Endothelial cell of umbilical vein (primary cell): ENCODE results near the gene SGTA. TPM values are rescaled to one million over a fixed set of nuclear protein-coding genes. Genes with fewer than 3 reads are reported as not detected.

Experiments used
- BruUV-seq: library from RNA; stranded (reverse); fragments of 400-500 nt; replicated peaks from 2 replicates; lab custom pipeline; 2021; lab: Mats Ljungman, UMichigan
- CTCF ChIA-PET: fragments of 300-600, 350-600 bp; sonication (Branson Sonifier 250); formaldehyde crosslinking; loops from one replicate; lab custom pipeline; 2021; ENCODE audit warnings: antibody characterized with exemption, inconsistent platforms; lab: Charles Lee
- POLR2A ChIA-PET: fragments of 300-600, 350-600 bp; sonication (Branson Sonifier 250); formaldehyde crosslinking; loops from one replicate; lab custom pipeline; 2021; ENCODE audit warnings: antibody characterized with exemption, inconsistent platforms; lab: Charles Lee
- DNase-seq: peaks from one replicate; pipeline ENCODE4 v3.0.0-alpha.2; 2011; ENCODE audit warnings: low read depth, low spot score
- FAIRE-seq: peaks from 2 replicates; lab custom pipeline; 2011; peaks lifted over from hg19 to GRCh38; lab: Jason Lieb, UNC
- H2AFZ ChIP-seq: 2 replicates; pipeline ENCODE4 v1.6.0; 2012; ENCODE audit warnings: low read depth, low read length, control low read depth, inconsistent platforms
- H3K27ac ChIP-seq: 2 replicates; pipeline ENCODE4 v1.5.1; 2011; ENCODE audit warnings: low read depth, mild to moderate bottlenecking, control low read depth, low read length, moderate library complexity; ENCODE audit not compliant: insufficient read depth
- H3K27me3 ChIP-seq, 2 experiments: 2 replicates each; pipeline versions ENCODE4 v1.6.0 to v1.6.1; 2011; ENCODE audit warnings: low read length in 2 of 2, mixed read lengths in 1 of 2; ENCODE audit not compliant: control insufficient read depth in 2 of 2, insufficient read depth in 2 of 2
- H3K36me3 ChIP-seq, 2 experiments: 2 replicates in 1 of 2; 3 replicates in 1 of 2; pipeline ENCODE4 v1.5.1; 2011; ENCODE audit warnings: low read length in 2 of 2, mild to moderate bottlenecking in 1 of 2, moderate library complexity in 1 of 2; ENCODE audit not compliant: control insufficient read depth in 2 of 2, insufficient read depth in 2 of 2; ENCODE audit errors: extremely low read depth in 1 of 2
- H3K4me1 ChIP-seq: 3 replicates; pipeline ENCODE4 v1.5.1; 2011; ENCODE audit warnings: mild to moderate bottlenecking, low read length; ENCODE audit not compliant: control insufficient read depth, insufficient read depth; ENCODE audit errors: extremely low read depth
- H3K4me2 ChIP-seq: 2 replicates; pipeline ENCODE4 v1.6.1; 2011; ENCODE audit warnings: low read length, control low read depth, mixed read lengths; ENCODE audit not compliant: insufficient read depth
- H3K4me3 ChIP-seq, 3 experiments: fragments of 200-600 bp in 1 of 3; sonication (generic), shearing (Covaris generic) in 1 of 3; replicated peaks in 1 of 3; 2 replicates each; pipeline ENCODE4 v1.5.1; 2011 to 2016; ENCODE audit warnings: control low read depth in 3 of 3, low read length in 3 of 3, mild to moderate bottlenecking in 2 of 3, inconsistent platforms in 1 of 3, low read depth in 1 of 3, moderate library complexity in 1 of 3; ENCODE audit not compliant: insufficient read depth in 1 of 3
- H3K79me2 ChIP-seq: 2 replicates; pipeline ENCODE4 v1.6.0; 2012; ENCODE audit warnings: low read length, inconsistent platforms; ENCODE audit not compliant: control insufficient read depth, insufficient read depth
- H3K9ac ChIP-seq: replicated peaks from 2 replicates; pipeline ENCODE3; 2011; ENCODE audit warnings: low read length, control low read depth; ENCODE audit not compliant: insufficient read depth; ENCODE audit errors: extremely low read depth
- H3K9me1 ChIP-seq: replicated peaks from 3 replicates; pipeline ENCODE4 v1.6.0; 2011; ENCODE audit warnings: mild to moderate bottlenecking, low read length; ENCODE audit not compliant: control insufficient read depth, insufficient read depth; ENCODE audit errors: extremely low read depth
- H3K9me3 ChIP-seq: replicated peaks from 2 replicates; pipeline ENCODE4 v1.5.1; 2012; ENCODE audit warnings: low read length, inconsistent platforms; ENCODE audit not compliant: control insufficient read depth, insufficient read depth
- H4K20me1 ChIP-seq: replicated peaks from 2 replicates; pipeline ENCODE3; 2011; ENCODE audit warnings: mild to moderate bottlenecking, low read length; ENCODE audit not compliant: control insufficient read depth, insufficient read depth; ENCODE audit errors: extremely low read depth
- EZH2 ChIP-seq: IDR thresholded peaks from 2 replicates; pipeline ENCODE4 v1.6.1; 2012; ENCODE audit warnings: borderline replicate concordance, low read depth, mild to moderate bottlenecking, moderate library complexity, low read length, inconsistent platforms; ENCODE audit not compliant: severe bottlenecking
- FOS ChIP-seq: IDR thresholded peaks from 2 replicates; pipeline ENCODE4 v1.6.1; 2011; ENCODE audit warnings: mild to moderate bottlenecking, low read length, moderate library complexity, borderline replicate concordance; ENCODE audit not compliant: insufficient read depth
- GATA2 ChIP-seq: IDR thresholded peaks from 2 replicates; pipeline ENCODE4 v1.7.0; 2011; ENCODE audit warnings: low read depth, mild to moderate bottlenecking, moderate library complexity, mixed read lengths, low read length; ENCODE audit not compliant: insufficient read length, insufficient read depth
- JUN ChIP-seq: IDR thresholded peaks from 2 replicates; pipeline ENCODE4 v1.6.1; 2011; ENCODE audit warnings: borderline replicate concordance, low read depth; ENCODE audit not compliant: insufficient read length, insufficient read depth
- MYC ChIP-seq: IDR thresholded peaks from one replicate; pipeline ENCODE4 v1.6.1; 2011; ENCODE audit warnings: mild to moderate bottlenecking, low read depth, low read length
- POLR2A ChIP-seq: IDR thresholded peaks from 2 replicates; pipeline ENCODE4 v1.6.1; 2012; ENCODE audit warnings: low read depth, mild to moderate bottlenecking, control low read depth, low read length
- POLR2AphosphoS5 ChIP-seq: IDR thresholded peaks from 2 replicates; pipeline ENCODE4 v1.6.1; 2012; ENCODE audit warnings: low read depth, mild to moderate bottlenecking, control low read depth, low read length, moderate library complexity; ENCODE audit not compliant: insufficient read depth
- dilution Hi-C: fragments of 300-500 bp; cut with MboI; formaldehyde crosslinking; loops from one replicate; pipeline ENCODE4 v1.15.0; 2019; ENCODE audit warnings: low sequenced_read_pairs; ENCODE audit not compliant: extremely low pct_ligation_motif_present
- intact Hi-C: fragments of 100-400 bp; cut with micrococcal nuclease; formaldehyde crosslinking; loops from one replicate; pipeline ENCODE4 v1.10.0; 2022
- polyA plus RNA-seq, 4 experiments: library from polyadenylated mRNA; depleted of rRNA in 3 of 4; stranded (reverse) in 3 of 4; unstranded in 1 of 4; fragments of >200 nt; gene quantifications; 2 replicates each; pipeline versions ENCODE4 v1.2.1 to v1.2.3, GENCODE V29; 2011 to 2012; ENCODE audit warnings: missing spikeins in 1 of 4
- total RNA-seq: library from RNA; stranded (reverse); gene quantifications from 2 replicates; pipeline ENCODE4 v1.2.3, GENCODE V29; 2021
- TF ChIP-seq, protein P1 (sequence below): IDR thresholded peaks from 2 replicates; pipeline ENCODE4 v1.6.1; 2011; ENCODE audit not compliant: insufficient read depth, insufficient read length
- TF ChIP-seq, protein P2 (sequence below), 2 donors: IDR thresholded peaks; 1 replicate in 1 of 2; 2 replicates in 1 of 2; pipeline ENCODE4 v1.5.1; 2011; ENCODE audit warnings: low read length in 2 of 2, mild to moderate bottlenecking in 2 of 2, moderate library complexity in 2 of 2, control low read depth in 1 of 2, inconsistent platforms in 1 of 2, low read depth in 1 of 2; ENCODE audit not compliant: insufficient read depth in 1 of 2; ENCODE audit errors: extremely low read depth in 1 of 2

Gene SGTA
- total and polyA plus RNA-seq, 2 donors (not counting 3 experiments of a cell fraction or from before 2014, with no cell fraction given): 76.5 to 119 TPM

DNA sequence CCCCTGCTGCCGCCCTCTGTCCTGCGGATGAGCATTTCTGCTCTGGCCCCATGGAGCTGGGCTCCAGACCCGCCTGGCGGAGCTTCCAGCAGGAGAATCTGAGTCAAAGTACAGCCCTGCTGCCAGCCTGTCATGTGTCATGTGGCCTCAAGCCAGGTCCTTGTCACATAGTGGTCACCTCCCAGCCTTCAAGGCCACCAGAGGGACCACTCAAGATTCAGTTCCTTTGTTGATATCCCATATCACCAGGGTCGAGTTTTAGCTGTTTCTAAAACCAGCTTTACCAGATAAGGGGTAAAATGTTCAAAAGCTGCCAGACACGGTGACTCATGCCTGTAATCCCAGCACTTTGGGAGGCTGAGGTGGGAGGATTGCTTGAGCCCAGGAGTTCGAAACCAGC, 15.7 kb upstream of the SGTA start:
- Histone ChIP-seq H3K4me3 (no peak overlapping the region), H3K36me3 (peaks cover 5 to 11% of the 10 kb centered on the region in 2 experiments)

More for the DNA sequence above, 15.7 kb upstream of the SGTA start:
- ChIA-PET CTCF (interaction anchor here (1.1 to 1.2 kb wide), 2 partner anchors 89 to 150 kb away, joined by 3 to 5 read pairs; no protein-coding TSS in a partner anchor), POLR2A (interaction anchor here (0.6 to 1.3 kb wide), 2 partner anchors 12 to 20 kb away, joined by 3 to 8 read pairs; no protein-coding TSS in a partner anchor)
- DNase-seq: no peak
- Histone ChIP-seq H3K27me3 (no peaks in the 10 kb centered on the region), H4K20me1 (no peaks in the 10 kb centered on the region), H3K79me2 (peaks cover 3% of the 10 kb centered on the region), H3K4me2 (no peak overlapping the region), H3K9me3 (no peaks in the 10 kb centered on the region), H3K4me1 (no peaks in the 10 kb centered on the region), H3K27ac (no peak overlapping the region), H3K9ac (no peak overlapping the region), H2AFZ (no peak overlapping the region), H3K9me1 (no peaks in the 10 kb centered on the region)
- no peak for FAIRE-seq
- no TSS peak for BruUV-seq
- TF ChIP-seq EZH2: no peak
- TF ChIP-seq MYC: no peak
- TF ChIP-seq, protein P1, sequence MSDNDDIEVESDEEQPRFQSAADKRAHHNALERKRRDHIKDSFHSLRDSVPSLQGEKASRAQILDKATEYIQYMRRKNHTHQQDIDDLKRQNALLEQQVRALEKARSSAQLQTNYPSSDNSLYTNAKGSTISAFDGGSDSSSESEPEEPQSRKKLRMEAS: no peak
- TF ChIP-seq FOS: no peak
- TF ChIP-seq JUN: no peak
- TF ChIP-seq, protein P2, sequence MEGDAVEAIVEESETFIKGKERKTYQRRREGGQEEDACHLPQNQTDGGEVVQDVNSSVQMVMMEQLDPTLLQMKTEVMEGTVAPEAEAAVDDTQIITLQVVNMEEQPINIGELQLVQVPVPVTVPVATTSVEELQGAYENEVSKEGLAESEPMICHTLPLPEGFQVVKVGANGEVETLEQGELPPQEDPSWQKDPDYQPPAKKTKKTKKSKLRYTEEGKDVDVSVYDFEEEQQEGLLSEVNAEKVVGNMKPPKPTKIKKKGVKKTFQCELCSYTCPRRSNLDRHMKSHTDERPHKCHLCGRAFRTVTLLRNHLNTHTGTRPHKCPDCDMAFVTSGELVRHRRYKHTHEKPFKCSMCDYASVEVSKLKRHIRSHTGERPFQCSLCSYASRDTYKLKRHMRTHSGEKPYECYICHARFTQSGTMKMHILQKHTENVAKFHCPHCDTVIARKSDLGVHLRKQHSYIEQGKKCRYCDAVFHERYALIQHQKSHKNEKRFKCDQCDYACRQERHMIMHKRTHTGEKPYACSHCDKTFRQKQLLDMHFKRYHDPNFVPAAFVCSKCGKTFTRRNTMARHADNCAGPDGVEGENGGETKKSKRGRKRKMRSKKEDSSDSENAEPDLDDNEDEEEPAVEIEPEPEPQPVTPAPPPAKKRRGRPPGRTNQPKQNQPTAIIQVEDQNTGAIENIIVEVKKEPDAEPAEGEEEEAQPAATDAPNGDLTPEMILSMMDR (IDR thresholded peaks at IDR 0.05; ENCODE audit: extremely low read depth in 1 of 2, insufficient read depth in 1 of 2, low read depth in 1 of 2, low read length in 2 of 2): no peak
- TF ChIP-seq POLR2A: no peak
- TF ChIP-seq GATA2: no peak
- TF ChIP-seq POLR2AphosphoS5: no peak
- intact Hi-C loops: no loop called here
- dilution Hi-C loops: no loop called here
